T-helper 17 cell (primary cell): ENCODE data around the gene TJAP1. TPM values are rescaled to one million over a fixed set of nuclear protein-coding genes. Genes with fewer than 3 reads are reported as not detected.

ENCODE experiments used
- total RNA-seq, 4 donors: library from RNA in 2 of 4; stranded (reverse) in 2 of 4; gene quantifications; one replicate each; pipeline ENCODE4 v1.2.3 and lab custom pipeline; 2022 to 2026

The TJAP1 gene
- total RNA-seq, 2 donors from 2014 or later, result 33.2 to 36.3 TPM

Other genes with a start within 250 kb of the TJAP1 start
- 10 to 100 TPM; 32.3 to 35.0 TPM for gene DNPH1, start 248.1 kb upstream of the TJAP1 start, total RNA-seq
- gene TTBK1, start 234.1 kb upstream of the TJAP1 start, total RNA-seq, result under 1 TPM; 0.05 to 0.16 TPM
- gene SLC22A7, start 179.3 kb upstream of the TJAP1 start, total RNA-seq, result not detected
- 1 to 10 TPM; 1.3 to 2.1 TPM for gene CRIP3, start 168.7 kb upstream of the TJAP1 start, total RNA-seq
- gene ZNF318, start 107.9 kb upstream of the TJAP1 start, total RNA-seq, result 10 to 100 TPM; 22.5 to 24.0 TPM
- 10 to 100 TPM; 51.0 to 70.7 TPM for gene ABCC10, start 50.0 kb upstream of the TJAP1 start, total RNA-seq
- gene DLK2, start 22.0 kb upstream of the TJAP1 start, total RNA-seq, result under 1 TPM; 0.25 to 0.89 TPM
- gene LRRC73, start 32.8 kb downstream of the TJAP1 start, total RNA-seq, result under 1 TPM; 0.37 TPM
- gene YIPF3, start 39.4 kb downstream of the TJAP1 start, total RNA-seq, result 10 to 100 TPM; 50.5 to 55.9 TPM
- gene POLR1C, start 39.5 kb downstream of the TJAP1 start, total RNA-seq, result 10 to 100 TPM; 51.6 to 54.9 TPM
- 10 to 100 TPM; 38.3 to 48.6 TPM for gene XPO5, start 98.5 kb downstream of the TJAP1 start, total RNA-seq
- 10 to 100 TPM; 13.0 to 13.3 TPM for gene POLH, start 98.6 kb downstream of the TJAP1 start, total RNA-seq
- gene GTPBP2, start 151.7 kb downstream of the TJAP1 start, total RNA-seq, result 10 to 100 TPM; 49.3 to 65.3 TPM
- gene MAD2L1BP, start 158.3 kb downstream of the TJAP1 start, total RNA-seq, result 10 to 100 TPM; 17.1 to 30.5 TPM
- under 1 TPM in 1 of 2 donors, not detected in 1; 0.29 TPM for gene RSPH9, start 167.5 kb downstream of the TJAP1 start, total RNA-seq
- 10 to 100 TPM; 24.2 to 29.8 TPM for gene MRPS18A, start 210.2 kb downstream of the TJAP1 start, total RNA-seq